Muscle layer of colon (tissue), 2 donors: Measurements from ENCODE around the gene PRPF8.

Experiments used
- H3K27ac ChIP-seq: one replicate; pipeline ENCODE4 v1.7.0; 2013; ENCODE audit warnings: low read depth, mild to moderate bottlenecking, low read length, moderate library complexity
- H3K27me3 ChIP-seq, 2 donors: one replicate each; pipeline ENCODE4 v1.7.0; 2013; ENCODE audit warnings: low read length in 2 of 2, mild to moderate bottlenecking in 2 of 2; ENCODE audit not compliant: insufficient read depth in 2 of 2, control insufficient read depth in 1 of 2
- H3K36me3 ChIP-seq: one replicate; pipeline ENCODE4 v1.7.0; 2013; ENCODE audit warnings: mild to moderate bottlenecking, low read length; ENCODE audit not compliant: insufficient read depth
- H3K4me1 ChIP-seq: one replicate; pipeline ENCODE4 v1.7.0; 2013; ENCODE audit warnings: mild to moderate bottlenecking, low read length; ENCODE audit not compliant: insufficient read depth
- H3K4me3 ChIP-seq, 2 donors: one replicate each; pipeline ENCODE4 v1.7.0; 2013; ENCODE audit warnings: low read length in 2 of 2, low read depth in 1 of 2, mild to moderate bottlenecking in 1 of 2, moderate library complexity in 1 of 2
- H3K9ac ChIP-seq: one replicate; pipeline ENCODE4 v1.7.0; 2013; ENCODE audit warnings: low read length
- H3K9me3 ChIP-seq: one replicate; pipeline ENCODE4 v1.7.0; 2013; ENCODE audit warnings: mild to moderate bottlenecking, low read length
- donor health status: abdominal sarcoma.
- donor health status: Adenocarcinoma of cecum.

PRPF8 gene

DNA sequence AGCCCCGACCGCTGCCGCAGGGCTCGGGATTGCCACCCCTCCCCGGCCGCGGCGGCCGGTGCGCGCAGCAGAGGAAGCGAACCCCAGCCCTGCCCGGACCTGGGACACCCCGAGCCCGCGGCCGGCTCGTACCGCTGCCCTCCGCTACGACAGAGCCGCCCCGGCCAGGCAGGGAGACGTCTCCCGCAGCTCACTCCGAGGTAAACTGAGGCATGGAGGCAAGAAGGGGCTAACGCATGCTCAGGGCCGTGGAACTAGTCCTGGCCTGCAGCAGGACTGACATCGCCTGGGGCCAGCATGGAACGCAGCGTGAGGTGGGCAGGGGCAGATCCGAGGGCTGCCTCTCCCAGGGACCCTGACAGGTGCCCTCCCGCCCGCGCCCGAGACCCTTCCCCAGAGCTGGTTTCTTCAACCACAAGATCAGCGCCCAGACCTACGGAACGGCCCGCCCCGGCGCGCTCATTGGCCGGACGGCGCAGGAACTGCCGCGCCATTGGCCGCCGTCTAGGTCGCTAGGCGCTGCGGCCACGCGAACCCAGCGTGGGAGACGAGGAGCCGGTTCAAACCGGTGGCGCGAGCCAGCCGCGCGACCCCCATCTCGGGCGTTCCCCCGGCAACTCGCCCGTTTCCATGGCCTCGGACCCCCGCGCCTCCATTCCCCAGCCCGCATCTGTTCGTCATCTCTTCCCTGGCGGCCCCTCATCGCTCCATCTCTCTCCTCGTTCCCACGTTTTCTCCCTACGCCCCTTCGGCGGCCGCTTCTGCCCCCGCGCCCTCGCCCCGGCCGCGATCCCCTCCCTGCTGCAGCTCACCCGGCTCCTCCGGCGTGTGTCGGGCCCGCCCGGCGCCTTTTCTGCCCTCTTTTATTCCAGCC, 56.4 kb downstream of the PRPF8 start, which contains the start of gene SLC43A2:
TSS of gene SLC43A2 (minus strand) at position 853 of the 874 bp plus-strand sequence. CDS start 960 bp downstream, outside the sequence.
- peak within 1 kb of the TSS; percentile 88 for H3K27ac ChIP-seq
- no peaks in the 10 kb centered on the region for H3K27me3 ChIP-seq
- no peaks in the 10 kb centered on the region for H3K9me3 ChIP-seq
- H3K36me3 ChIP-seq = no peaks in the 10 kb centered on the region
- H3K9ac ChIP-seq = peak within 1 kb of the TSS; percentile 68
- H3K4me1 ChIP-seq = peaks cover 22% of the 10 kb centered on the region
- peak within 1 kb of the TSS; percentile 86 to 90 for H3K4me3 ChIP-seq

DNA sequence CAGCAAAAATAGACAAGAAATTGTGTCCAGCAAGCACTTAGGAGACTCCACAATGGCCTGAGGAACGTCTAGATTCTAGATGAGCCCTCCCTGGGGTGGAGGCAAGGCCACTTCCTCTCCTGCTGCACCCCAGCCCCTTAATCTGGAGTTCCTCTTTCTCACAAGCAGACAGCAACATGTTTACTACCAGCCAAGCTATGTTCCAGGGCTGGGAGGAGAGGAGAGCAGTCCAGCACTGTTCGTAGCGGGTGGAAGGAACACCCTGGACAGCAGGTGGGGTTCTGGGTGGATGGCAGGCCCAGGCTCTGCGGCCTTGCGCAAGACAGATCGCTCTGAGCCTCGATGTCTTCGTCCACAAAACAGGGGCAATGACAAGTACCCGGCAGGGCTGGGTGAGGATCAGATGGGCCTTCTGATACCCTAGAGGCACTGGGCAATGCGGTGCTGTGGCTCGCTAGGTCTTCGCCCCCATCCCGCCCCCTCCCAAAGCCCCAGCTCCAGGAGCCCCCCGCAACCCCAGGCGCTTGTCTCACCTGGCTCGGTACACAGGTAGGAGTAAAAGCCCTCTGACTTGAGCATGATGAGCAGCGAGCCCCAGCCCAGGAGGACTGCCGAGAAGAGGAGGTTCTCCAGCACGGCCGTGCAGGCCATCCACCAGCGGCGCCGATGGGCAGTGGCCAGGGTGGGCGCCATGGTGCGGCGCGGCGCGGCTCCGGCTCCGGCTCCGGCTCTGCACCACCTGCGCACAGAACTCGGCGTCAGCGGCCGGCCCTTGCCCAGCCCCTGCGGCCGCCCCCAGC, 57.3 kb downstream of the PRPF8 start:
- no peaks in the 10 kb centered on the region for H3K9me3 ChIP-seq
- H3K4me3 ChIP-seq = peak overlapping the region; percentile 86 to 90
- H3K4me1 ChIP-seq = peaks cover 22% of the 10 kb centered on the region
- H3K27ac ChIP-seq = peak overlapping the region; percentile 66
- no peaks in the 10 kb centered on the region for H3K27me3 ChIP-seq
- H3K9ac ChIP-seq = peak overlapping the region; percentile 21
- no peaks in the 10 kb centered on the region for H3K36me3 ChIP-seq

GRCh38 chr17:1626333-1626732, 58.3 kb downstream of the PRPF8 start:
- no peak overlapping the region for H3K9ac ChIP-seq

DNA sequence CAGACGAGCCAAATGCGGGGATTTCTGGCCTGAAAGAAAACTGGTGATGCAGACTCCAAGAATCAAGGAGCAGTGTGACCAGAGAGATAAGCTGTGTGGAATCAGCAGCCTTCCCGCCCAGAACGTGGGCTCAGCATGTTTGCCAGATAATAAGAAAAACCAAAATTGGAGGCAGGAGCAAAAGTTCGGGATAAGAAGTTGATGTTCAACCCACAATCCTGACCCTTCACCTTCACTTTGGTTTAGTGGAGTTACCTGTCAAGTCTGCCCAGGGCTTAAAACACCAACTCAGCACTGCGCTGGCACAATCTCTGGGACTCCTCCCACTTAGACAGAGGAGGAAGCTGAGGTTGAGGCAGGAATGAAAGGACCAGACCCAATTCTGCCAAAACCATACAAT, 59.1 kb downstream of the PRPF8 start:
- Histone ChIP-seq H3K27ac (no peak overlapping the region), H3K4me3 (no peak overlapping the region), H3K9ac (no peak overlapping the region), H3K27me3 (no peaks in the 10 kb centered on the region), H3K4me1 (peaks cover 22% of the 10 kb centered on the region), H3K9me3 (no peaks in the 10 kb centered on the region), H3K36me3 (no peaks in the 10 kb centered on the region)

More at GRCh38 chr17:1626333-1626732, 58.3 kb downstream of the PRPF8 start:
- H3K36me3 ChIP-seq = no peaks in the 10 kb centered on the region
- H3K4me3 ChIP-seq = no peak overlapping the region
- no peaks in the 10 kb centered on the region for H3K27me3 ChIP-seq
- H3K9me3 ChIP-seq = no peaks in the 10 kb centered on the region
- no peak overlapping the region for H3K27ac ChIP-seq
- H3K4me1 ChIP-seq = peaks cover 22% of the 10 kb centered on the region

DNA sequence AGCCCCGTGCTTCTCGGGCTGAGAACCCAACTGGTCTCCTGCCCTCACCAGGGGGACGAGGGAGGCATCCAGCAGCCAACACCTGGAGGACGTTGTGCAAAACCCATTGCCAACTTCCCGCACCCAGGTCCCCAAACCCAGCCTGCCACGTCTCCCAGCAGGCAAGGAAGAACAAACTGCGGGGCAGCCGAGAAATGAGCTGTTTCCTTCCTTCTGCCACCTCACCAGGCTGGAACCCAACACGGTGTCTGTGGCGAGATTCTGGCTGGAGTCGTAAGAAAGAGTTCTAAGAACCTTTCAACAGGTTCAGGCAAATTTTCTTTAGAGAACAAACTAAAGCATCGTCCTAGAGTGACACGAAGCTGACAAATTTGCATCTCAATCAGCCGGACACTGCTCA, 59.6 kb downstream of the PRPF8 start:
- H3K9ac ChIP-seq = no peak overlapping the region
- H3K27me3 ChIP-seq = no peaks in the 10 kb centered on the region
- H3K27ac ChIP-seq = no peak overlapping the region
- peaks cover 22% of the 10 kb centered on the region for H3K4me1 ChIP-seq
- no peak overlapping the region for H3K4me3 ChIP-seq
- no peaks in the 10 kb centered on the region for H3K36me3 ChIP-seq
- H3K9me3 ChIP-seq = no peaks in the 10 kb centered on the region

DNA sequence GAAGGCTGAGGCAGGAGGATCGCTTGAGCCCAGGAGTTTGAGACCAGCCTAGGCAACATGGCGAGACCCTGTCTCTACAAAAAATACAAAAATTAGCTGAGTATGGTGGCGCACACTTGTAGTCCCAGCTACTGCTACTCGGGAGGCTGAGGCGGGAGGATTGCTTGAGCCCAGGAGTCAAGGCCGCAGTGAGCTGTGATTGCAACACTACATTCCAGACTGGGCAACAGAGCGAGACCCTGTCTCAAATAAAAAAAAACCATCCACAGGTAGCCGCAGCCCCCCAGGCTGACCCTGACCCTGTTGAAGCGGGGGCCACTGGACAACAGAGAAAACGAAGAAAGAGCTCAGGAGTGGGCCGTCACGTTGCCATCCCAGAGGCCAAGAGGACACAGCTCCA, 60.0 kb downstream of the PRPF8 start:
- peaks cover 19% of the 10 kb centered on the region for H3K4me1 ChIP-seq
- no peaks in the 10 kb centered on the region for H3K36me3 ChIP-seq
- H3K27ac ChIP-seq = no peak overlapping the region
- no peaks in the 10 kb centered on the region for H3K9me3 ChIP-seq
- H3K4me3 ChIP-seq = no peak overlapping the region
- H3K9ac ChIP-seq = no peak overlapping the region
- H3K27me3 ChIP-seq = no peaks in the 10 kb centered on the region

DNA sequence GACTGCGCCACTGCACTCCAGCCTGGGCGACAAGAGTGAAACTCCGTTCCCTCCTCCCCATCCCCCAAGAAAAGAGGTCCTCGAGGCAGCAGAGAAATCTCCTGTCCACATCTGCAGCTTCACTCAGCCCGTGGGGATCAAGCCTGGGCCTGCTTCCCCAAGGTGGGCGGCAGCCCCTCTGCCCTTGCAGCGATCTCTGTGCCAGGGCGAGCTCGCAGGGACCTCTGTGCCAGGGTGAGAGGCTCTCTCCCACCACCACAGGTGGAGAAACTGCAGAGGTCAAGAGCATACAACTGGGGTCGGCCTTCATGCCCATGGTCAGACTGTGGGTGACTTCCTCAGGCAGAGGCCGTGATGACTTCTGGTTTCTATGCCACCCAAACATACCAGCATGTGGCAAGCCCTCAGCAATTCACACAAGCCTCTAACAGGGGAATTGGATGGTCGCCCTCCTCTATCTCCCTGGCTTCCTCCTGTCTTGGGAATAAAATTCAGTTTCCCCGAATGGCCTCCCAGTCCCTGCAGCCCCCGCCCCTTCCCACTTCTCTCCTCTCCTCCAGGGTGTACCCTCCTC, 61.5 kb downstream of the PRPF8 start:
- Histone ChIP-seq H3K4me3 (no peak overlapping the region), H3K36me3 (no peaks in the 10 kb centered on the region), H3K27ac (no peak overlapping the region), H3K9ac (no peak overlapping the region), H3K27me3 (no peaks in the 10 kb centered on the region), H3K4me1 (peaks cover 17% of the 10 kb centered on the region), H3K9me3 (no peaks in the 10 kb centered on the region)

DNA sequence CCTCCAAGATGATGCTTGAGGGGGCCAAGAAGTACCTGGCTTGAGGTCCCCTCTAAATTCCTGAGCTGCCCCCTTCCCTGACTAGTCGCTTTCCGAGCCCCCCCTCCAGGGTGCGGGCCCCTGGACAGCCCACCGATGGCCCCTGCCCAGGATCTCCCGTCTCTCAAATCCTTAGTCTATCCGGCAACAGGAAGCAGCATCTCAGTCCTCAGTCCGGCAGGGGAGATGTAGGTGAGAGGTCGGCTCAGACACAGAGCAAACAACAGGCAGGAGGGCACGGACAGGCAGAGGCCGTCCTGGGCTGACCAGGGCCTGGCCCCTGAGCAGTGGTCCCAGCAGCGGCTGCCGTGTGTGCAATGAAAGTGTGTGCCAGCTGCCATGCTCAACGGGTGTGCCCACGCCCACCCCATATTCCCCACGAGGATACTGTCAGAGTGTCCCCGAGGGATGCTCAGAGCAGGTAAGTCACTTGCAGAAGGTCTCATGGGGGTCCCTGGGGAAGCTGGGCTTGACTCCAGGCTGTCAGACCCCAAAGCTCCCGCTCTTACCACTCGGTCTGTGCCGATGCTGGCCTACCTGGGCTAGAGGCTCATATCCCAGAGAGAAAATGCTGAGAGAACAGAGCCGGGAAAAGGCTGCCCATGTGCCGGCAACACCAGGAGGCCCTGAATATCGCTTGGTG, 63.3 kb downstream of the PRPF8 start:
- no peaks in the 10 kb centered on the region for H3K36me3 ChIP-seq
- H3K27me3 ChIP-seq = no peaks in the 10 kb centered on the region
- H3K9me3 ChIP-seq = no peaks in the 10 kb centered on the region
- peaks cover 2% of the 10 kb centered on the region for H3K4me1 ChIP-seq
- no peak overlapping the region for H3K4me3 ChIP-seq
- H3K27ac ChIP-seq = no peak overlapping the region
- no peak overlapping the region for H3K9ac ChIP-seq

GRCh38 chr17:1620486-1620885, 64.2 kb downstream of the PRPF8 start:
- H3K36me3 ChIP-seq = no peaks in the 10 kb centered on the region
- H3K4me3 ChIP-seq = no peak overlapping the region
- no peaks in the 10 kb centered on the region for H3K4me1 ChIP-seq
- H3K27me3 ChIP-seq = no peaks in the 10 kb centered on the region
- no peak overlapping the region for H3K9ac ChIP-seq
- no peaks in the 10 kb centered on the region for H3K9me3 ChIP-seq
- H3K27ac ChIP-seq = no peak overlapping the region

GRCh38 chr17:1617620-1618174, 67.0 kb downstream of the PRPF8 start:
- Histone ChIP-seq H3K27ac (no peak overlapping the region), H3K4me3 (no peak overlapping the region), H3K27me3 (no peaks in the 10 kb centered on the region), H3K9me3 (no peaks in the 10 kb centered on the region), H3K9ac (no peak overlapping the region), H3K36me3 (no peaks in the 10 kb centered on the region), H3K4me1 (no peaks in the 10 kb centered on the region)

- Histone ChIP-seq H3K9ac (no peak overlapping the region), H3K4me1 (no peaks in the 10 kb centered on the region), H3K36me3 (no peaks in the 10 kb centered on the region), H3K9me3 (no peaks in the 10 kb centered on the region), H3K4me3 (no peak overlapping the region), H3K27me3 (no peaks in the 10 kb centered on the region), H3K27ac (no peak overlapping the region)
Measured at GRCh38 chr17:1616101-1616500, 68.6 kb downstream of the PRPF8 start.
